ENCODE results near the gene MYLK.
"Not testable (repeated sequence)": the region's sequence is repeated elsewhere in the genome, so short reads cannot be mapped to it uniquely, and the experiment has no call there.

Gene MYLK

DNA sequence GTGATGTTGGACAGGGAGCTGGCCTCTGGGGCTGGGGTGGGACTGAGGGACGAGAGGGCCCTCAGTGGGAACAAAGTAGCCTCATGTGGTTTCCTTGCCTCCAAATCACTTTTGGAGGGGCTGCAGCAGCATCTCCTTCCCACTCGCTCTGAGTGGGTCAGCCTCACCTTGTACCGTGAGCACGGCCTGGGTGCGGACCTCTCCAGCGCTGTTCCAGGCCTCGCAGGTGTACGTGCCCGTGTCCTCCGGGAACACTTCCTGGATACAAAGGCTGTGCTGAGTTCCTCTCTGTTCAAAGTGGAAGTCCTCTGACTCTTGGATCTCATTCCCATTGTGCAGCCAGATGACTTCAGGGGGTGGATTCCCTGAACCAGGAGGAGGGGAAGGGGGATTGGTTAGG lies 175.6 kb downstream of the MYLK start:
- TF ChIP-seq, protein P1, sequence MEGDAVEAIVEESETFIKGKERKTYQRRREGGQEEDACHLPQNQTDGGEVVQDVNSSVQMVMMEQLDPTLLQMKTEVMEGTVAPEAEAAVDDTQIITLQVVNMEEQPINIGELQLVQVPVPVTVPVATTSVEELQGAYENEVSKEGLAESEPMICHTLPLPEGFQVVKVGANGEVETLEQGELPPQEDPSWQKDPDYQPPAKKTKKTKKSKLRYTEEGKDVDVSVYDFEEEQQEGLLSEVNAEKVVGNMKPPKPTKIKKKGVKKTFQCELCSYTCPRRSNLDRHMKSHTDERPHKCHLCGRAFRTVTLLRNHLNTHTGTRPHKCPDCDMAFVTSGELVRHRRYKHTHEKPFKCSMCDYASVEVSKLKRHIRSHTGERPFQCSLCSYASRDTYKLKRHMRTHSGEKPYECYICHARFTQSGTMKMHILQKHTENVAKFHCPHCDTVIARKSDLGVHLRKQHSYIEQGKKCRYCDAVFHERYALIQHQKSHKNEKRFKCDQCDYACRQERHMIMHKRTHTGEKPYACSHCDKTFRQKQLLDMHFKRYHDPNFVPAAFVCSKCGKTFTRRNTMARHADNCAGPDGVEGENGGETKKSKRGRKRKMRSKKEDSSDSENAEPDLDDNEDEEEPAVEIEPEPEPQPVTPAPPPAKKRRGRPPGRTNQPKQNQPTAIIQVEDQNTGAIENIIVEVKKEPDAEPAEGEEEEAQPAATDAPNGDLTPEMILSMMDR (conservative IDR thresholded peaks at IDR 0.05; ENCODE audit: low read depth, low read length): no peak
- H3K27me3 ChIP-seq (ENCODE audit: insufficient read depth, low read depth): no peaks in the 10 kb centered on the region
- H3K36me3 ChIP-seq (ENCODE audit: insufficient read depth): no peaks in the 10 kb centered on the region
- no peaks in the 10 kb centered on the region for H4K20me1 ChIP-seq (ENCODE audit: insufficient read depth)
- no peak overlapping the region for H2AFZ ChIP-seq (ENCODE audit: low read depth)
- no peaks in the 10 kb centered on the region for H3K79me2 ChIP-seq (ENCODE audit: insufficient read depth, low read depth)
- no peak overlapping the region for H3K9ac ChIP-seq
- no peak overlapping the region for H3K4me2 ChIP-seq
- no peak overlapping the region for H3K27ac ChIP-seq
- H3K4me1 ChIP-seq (ENCODE audit: low read depth, poor library complexity, severe bottlenecking): no peaks in the 10 kb centered on the region
- no peak overlapping the region for H3K4me3 ChIP-seq (IDR thresholded peaks at IDR 0.05; ENCODE audit: insufficient read depth, low read depth, low read length)

DNA sequence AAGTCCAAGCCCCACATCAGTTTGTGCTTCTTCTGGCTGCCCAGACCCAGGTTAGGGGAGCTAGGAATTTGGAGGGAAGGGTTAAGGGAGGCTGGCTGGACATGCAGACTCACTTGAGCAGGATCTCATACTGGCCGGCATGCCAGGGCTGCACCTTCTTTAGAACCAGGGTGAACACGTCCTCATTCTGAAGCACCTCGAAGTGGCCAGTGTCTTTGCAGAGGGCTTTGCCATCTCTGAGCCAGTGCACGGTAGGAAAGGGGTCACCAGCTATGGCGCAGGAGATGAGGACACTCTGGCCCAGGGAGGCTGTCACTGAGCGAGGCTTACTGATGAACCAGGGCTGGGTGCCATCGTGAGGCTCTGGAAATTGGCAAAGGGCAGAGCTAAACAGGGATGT lies 176.5 kb downstream of the MYLK start:
- H3K9ac ChIP-seq: not testable (repeated sequence)

DNA sequence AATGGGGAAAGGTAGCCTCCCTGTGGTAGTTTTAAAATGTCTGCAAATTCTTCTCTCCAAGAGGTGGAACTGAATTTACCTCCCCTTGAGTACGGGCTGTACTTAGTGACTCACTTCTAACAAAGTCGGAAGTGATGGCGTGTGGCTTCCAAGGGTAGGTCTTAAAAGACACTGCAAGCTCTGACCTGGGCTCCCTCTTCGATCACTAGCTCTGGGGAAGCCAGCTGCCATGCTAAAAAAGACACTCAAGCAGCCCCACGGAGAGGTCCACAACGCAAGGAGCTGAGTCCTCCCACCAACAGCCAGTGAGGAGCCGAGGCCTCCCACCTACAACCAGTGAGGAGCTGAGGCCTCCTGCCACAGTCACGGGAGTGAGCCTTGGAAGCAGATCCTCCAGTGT lies 177.3 kb downstream of the MYLK start:
- H3K27ac ChIP-seq: no peak overlapping the region
- no peak overlapping the region for H3K4me3 ChIP-seq (IDR thresholded peaks at IDR 0.05; ENCODE audit: insufficient read depth, low read depth, low read length)
- H3K4me2 ChIP-seq: no peak overlapping the region
- no peaks in the 10 kb centered on the region for H3K36me3 ChIP-seq (ENCODE audit: insufficient read depth)
- no peak overlapping the region for H3K9ac ChIP-seq
- no peaks in the 10 kb centered on the region for H3K27me3 ChIP-seq (ENCODE audit: insufficient read depth, low read depth)
- H3K79me2 ChIP-seq (ENCODE audit: insufficient read depth, low read depth): no peaks in the 10 kb centered on the region
- H2AFZ ChIP-seq (ENCODE audit: low read depth): no peak overlapping the region
- no peaks in the 10 kb centered on the region for H4K20me1 ChIP-seq (ENCODE audit: insufficient read depth)
- H3K4me1 ChIP-seq (ENCODE audit: low read depth, poor library complexity, severe bottlenecking): no peaks in the 10 kb centered on the region
- TF ChIP-seq, protein P1 (conservative IDR thresholded peaks at IDR 0.05; ENCODE audit: low read depth, low read length): no peak

More for the DNA sequence above, 176.5 kb downstream of the MYLK start:
- not testable (repeated sequence) for H3K4me2 ChIP-seq; H4K20me1 ChIP-seq (ENCODE audit: insufficient read depth); H3K4me1 ChIP-seq (ENCODE audit: low read depth, poor library complexity, severe bottlenecking); H2AFZ ChIP-seq (ENCODE audit: low read depth); H3K79me2 ChIP-seq (ENCODE audit: insufficient read depth, low read depth); H3K4me3 ChIP-seq (IDR thresholded peaks at IDR 0.05; ENCODE audit: insufficient read depth, low read depth, low read length); H3K27me3 ChIP-seq (ENCODE audit: insufficient read depth, low read depth); H3K36me3 ChIP-seq (ENCODE audit: insufficient read depth); H3K27ac ChIP-seq

DNA sequence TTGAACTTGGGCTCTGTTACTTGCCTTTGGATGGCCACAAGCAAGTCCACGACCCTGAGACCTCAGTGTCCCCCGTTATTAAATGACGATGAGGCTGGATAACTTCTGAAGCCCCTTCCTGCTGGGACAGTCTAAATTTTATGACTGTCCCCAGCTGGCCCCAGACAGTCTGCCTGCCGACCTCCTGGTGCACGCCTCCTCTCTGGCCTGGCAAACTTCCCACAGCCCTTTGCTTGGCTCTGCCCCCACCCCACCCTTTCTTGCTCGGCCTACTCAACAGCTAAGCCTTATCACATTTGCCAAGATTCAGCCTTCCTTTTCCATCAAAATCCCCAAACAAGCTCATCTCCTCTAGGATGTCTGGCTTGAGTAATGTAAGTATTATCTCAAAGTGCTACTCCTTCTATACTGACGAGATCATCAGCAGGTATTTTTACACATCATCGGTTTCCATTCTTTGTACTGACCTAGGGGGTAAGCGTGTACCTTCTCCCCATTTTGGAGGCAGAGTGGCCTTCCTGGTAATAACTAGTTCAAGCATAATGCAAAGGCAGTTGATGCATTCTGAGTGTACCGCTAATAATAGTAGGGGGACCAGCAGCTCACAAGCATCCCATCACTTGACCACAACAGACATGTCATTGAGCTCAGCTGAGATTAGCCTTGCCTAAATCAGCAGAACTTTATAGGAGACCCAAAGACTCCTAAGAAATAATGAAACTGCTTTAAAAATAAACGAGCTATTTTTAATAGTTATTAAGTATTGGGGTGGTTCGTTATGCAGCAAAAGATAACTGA lies 178.4 kb downstream of the MYLK start:
- H3K9ac ChIP-seq: no peak overlapping the region
- no peak overlapping the region for H3K27ac ChIP-seq
- H2AFZ ChIP-seq (ENCODE audit: low read depth): no peak overlapping the region
- H4K20me1 ChIP-seq (ENCODE audit: insufficient read depth): no peaks in the 10 kb centered on the region
- no peak overlapping the region for H3K4me3 ChIP-seq (IDR thresholded peaks at IDR 0.05; ENCODE audit: insufficient read depth, low read depth, low read length)
- H3K4me1 ChIP-seq (ENCODE audit: low read depth, poor library complexity, severe bottlenecking): no peaks in the 10 kb centered on the region
- H3K79me2 ChIP-seq (ENCODE audit: insufficient read depth, low read depth): no peaks in the 10 kb centered on the region
- TF ChIP-seq, protein P1 (conservative IDR thresholded peaks at IDR 0.05; ENCODE audit: low read depth, low read length): no peak
- H3K36me3 ChIP-seq (ENCODE audit: insufficient read depth): no peaks in the 10 kb centered on the region
- H3K4me2 ChIP-seq: no peak overlapping the region
- no peaks in the 10 kb centered on the region for H3K27me3 ChIP-seq (ENCODE audit: insufficient read depth, low read depth)

DNA sequence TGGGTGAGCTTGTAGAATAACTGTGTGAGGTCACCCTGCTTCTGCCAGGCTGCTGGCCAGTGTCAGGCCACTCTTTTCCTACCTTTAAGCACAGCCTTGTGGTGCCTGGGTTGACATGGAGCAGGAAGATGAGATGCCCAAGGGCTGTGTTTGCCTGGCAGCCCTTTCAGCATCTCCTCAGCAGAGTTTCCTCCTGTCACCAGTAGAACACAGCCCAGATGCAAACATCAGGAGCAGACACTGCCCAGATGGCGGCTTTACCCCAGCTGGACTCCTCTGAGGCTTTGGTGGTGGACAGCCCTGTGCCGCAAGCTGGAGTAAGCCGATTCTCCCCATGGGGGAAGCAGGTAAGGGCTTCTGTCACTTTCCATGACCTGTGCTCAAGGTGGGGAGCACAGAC lies 180.5 kb downstream of the MYLK start:
- H3K4me3 ChIP-seq (IDR thresholded peaks at IDR 0.05; ENCODE audit: insufficient read depth, low read depth, low read length); H3K27ac ChIP-seq; H3K27me3 ChIP-seq (ENCODE audit: insufficient read depth, low read depth); H3K9ac ChIP-seq; H3K79me2 ChIP-seq (ENCODE audit: insufficient read depth, low read depth); H4K20me1 ChIP-seq (ENCODE audit: insufficient read depth); H2AFZ ChIP-seq (ENCODE audit: low read depth); H3K36me3 ChIP-seq (ENCODE audit: insufficient read depth); H3K4me1 ChIP-seq (ENCODE audit: low read depth, poor library complexity, severe bottlenecking); H3K4me2 ChIP-seq: not testable (repeated sequence)
